Transverse colon (tissue), 4 donors: Measurements from ENCODE around the gene SF3A2.

Source experiments
- POLR2A ChIP-seq: fragments of 450-650 bp; IDR thresholded peaks from one replicate; pipeline ENCODE4 v1.6.1; 2016; ENCODE audit warnings: antibody characterized with exemption, mild to moderate bottlenecking, moderate library complexity
- POLR2AphosphoS5 ChIP-seq, 3 donors: sonication (generic); formaldehyde crosslinking; IDR thresholded peaks; one replicate each; pipeline ENCODE4 v1.6.1; 2016; ENCODE audit warnings: antibody characterized with exemption in 3 of 3
- TF ChIP-seq, protein P1 (sequence below), 5 experiments: fragments of 200-600 bp in 3 of 5; fragments of 450-650 bp in 2 of 5; sonication (generic) in 3 of 5; IDR thresholded peaks; 1 replicate in 2 of 5; 2 replicates in 3 of 5; pipeline ENCODE4 v1.5.1; 2016 to 2017; ENCODE audit warnings: antibody characterized with exemption in 5 of 5, inconsistent platforms in 3 of 5, mild to moderate bottlenecking in 2 of 5, moderate library complexity in 1 of 5

DNA sequence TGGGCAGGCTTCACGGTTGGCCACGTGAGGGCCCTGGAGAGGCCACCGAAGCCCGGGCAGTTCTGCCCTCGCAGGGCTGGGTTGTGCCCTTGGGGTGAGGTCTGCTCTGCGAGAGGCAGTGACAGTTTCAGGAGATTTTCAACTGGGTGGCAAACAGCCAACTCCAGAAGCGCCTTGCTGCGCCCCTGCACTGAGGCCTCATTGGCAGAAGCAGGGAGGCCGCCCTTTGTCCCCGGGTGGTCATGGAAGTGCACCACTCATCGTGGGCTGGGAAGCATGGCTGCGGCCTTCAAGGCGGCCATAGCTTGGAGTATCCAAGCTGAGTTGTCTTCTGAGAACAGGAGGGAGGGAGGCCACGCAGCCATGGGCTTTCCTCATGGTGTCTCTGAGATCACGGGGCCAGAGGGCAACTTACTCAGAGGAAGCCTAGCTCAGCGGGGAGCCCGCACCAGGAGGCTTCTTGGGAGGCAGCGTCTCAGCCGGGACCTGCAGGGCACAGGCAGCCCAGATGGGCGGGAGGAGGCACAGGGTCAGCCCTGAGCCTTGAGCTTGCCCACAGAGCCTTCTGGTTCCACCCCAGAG, 15.3 kb upstream of the SF3A2 start:
- TF ChIP-seq, protein P1, sequence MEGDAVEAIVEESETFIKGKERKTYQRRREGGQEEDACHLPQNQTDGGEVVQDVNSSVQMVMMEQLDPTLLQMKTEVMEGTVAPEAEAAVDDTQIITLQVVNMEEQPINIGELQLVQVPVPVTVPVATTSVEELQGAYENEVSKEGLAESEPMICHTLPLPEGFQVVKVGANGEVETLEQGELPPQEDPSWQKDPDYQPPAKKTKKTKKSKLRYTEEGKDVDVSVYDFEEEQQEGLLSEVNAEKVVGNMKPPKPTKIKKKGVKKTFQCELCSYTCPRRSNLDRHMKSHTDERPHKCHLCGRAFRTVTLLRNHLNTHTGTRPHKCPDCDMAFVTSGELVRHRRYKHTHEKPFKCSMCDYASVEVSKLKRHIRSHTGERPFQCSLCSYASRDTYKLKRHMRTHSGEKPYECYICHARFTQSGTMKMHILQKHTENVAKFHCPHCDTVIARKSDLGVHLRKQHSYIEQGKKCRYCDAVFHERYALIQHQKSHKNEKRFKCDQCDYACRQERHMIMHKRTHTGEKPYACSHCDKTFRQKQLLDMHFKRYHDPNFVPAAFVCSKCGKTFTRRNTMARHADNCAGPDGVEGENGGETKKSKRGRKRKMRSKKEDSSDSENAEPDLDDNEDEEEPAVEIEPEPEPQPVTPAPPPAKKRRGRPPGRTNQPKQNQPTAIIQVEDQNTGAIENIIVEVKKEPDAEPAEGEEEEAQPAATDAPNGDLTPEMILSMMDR (IDR thresholded peaks at IDR 0.05) = no peak
- TF ChIP-seq POLR2A (no peak), POLR2AphosphoS5 (IDR thresholded peaks at IDR 0.05) (no peak)
